CD14-positive monocyte (primary cell): Measurements from ENCODE around the gene LRP6. TPM values are rescaled to one million over a fixed set of nuclear protein-coding genes. Genes with fewer than 3 reads are reported as not detected.

Experiments used
- DNase-seq, 3 donors: peaks; one replicate each; pipeline ENCODE4 v3.0.0-alpha.2; 2011 to 2022
- H2AFZ ChIP-seq: 2 replicates; pipeline ENCODE4 v1.6.0; 2012; ENCODE audit warnings: mild to moderate bottlenecking, low read depth, low read length, inconsistent platforms; ENCODE audit not compliant: insufficient read depth, poor library complexity, severe bottlenecking
- H3K27ac ChIP-seq, 2 donors: 1 replicate in 1 of 2; 2 replicates in 1 of 2; pipeline ENCODE4 v1.5.1; 2012 to 2013; ENCODE audit warnings: low read length in 2 of 2, control low read depth in 1 of 2, inconsistent platforms in 1 of 2, low read depth in 1 of 2, mild to moderate bottlenecking in 1 of 2
- H3K27me3 ChIP-seq, 2 donors: one replicate each; pipeline versions ENCODE4 v1.6.0 to v1.6.1; 2011 to 2013; ENCODE audit warnings: low read length in 2 of 2; ENCODE audit not compliant: control insufficient read depth in 2 of 2, insufficient read depth in 2 of 2
- H3K36me3 ChIP-seq, 2 donors: replicated peaks in 1 of 2; 1 replicate in 1 of 2; 2 replicates in 1 of 2; pipeline versions ENCODE4 v1.5.1 to v1.6.1; 2012 to 2013; ENCODE audit warnings: low read length in 2 of 2, control low read depth in 1 of 2, inconsistent platforms in 1 of 2, mild to moderate bottlenecking in 1 of 2; ENCODE audit not compliant: insufficient read depth in 2 of 2, control insufficient read depth in 1 of 2
- H3K4me1 ChIP-seq, 2 donors: 1 replicate in 1 of 2; 2 replicates in 1 of 2; pipeline versions ENCODE4 v1.5.1 to v1.6.1; 2012 to 2013; ENCODE audit warnings: low read length in 2 of 2, control low read depth in 1 of 2, inconsistent platforms in 1 of 2, mild to moderate bottlenecking in 1 of 2, moderate library complexity in 1 of 2; ENCODE audit not compliant: insufficient read depth in 2 of 2, control insufficient read depth in 1 of 2
- H3K4me2 ChIP-seq: replicated peaks from 2 replicates; pipeline ENCODE3; 2012; ENCODE audit warnings: low read length, moderate library complexity, mild to moderate bottlenecking; ENCODE audit not compliant: poor library complexity, severe bottlenecking; ENCODE audit errors: extremely low read depth
- H3K4me3 ChIP-seq, 3 experiments: fragments of 200-600 bp in 1 of 3; sonication (generic) in 1 of 3; replicated peaks in 1 of 3; 1 replicate in 2 of 3; 2 replicates in 1 of 3; pipeline ENCODE4 v1.5.1; 2011 to 2013; ENCODE audit warnings: low read length in 3 of 3, mild to moderate bottlenecking in 3 of 3, control low read depth in 2 of 3, low read depth in 2 of 3, inconsistent platforms in 1 of 3, moderate library complexity in 1 of 3
- H3K79me2 ChIP-seq: 2 replicates; pipeline ENCODE4 v1.6.0; 2012; ENCODE audit warnings: mild to moderate bottlenecking, control low read depth, inconsistent platforms, low read length, moderate library complexity; ENCODE audit not compliant: insufficient read depth
- H3K9ac ChIP-seq: 2 replicates; pipeline ENCODE4 v1.6.0; 2017; ENCODE audit warnings: low read length, mild to moderate bottlenecking; ENCODE audit not compliant: insufficient read depth, poor library complexity, severe bottlenecking
- H3K9me3 ChIP-seq, 2 donors: replicated peaks in 1 of 2; 1 replicate in 1 of 2; 2 replicates in 1 of 2; pipeline versions ENCODE4 v1.5.1 to v1.6.1; 2012 to 2013; ENCODE audit warnings: low read length in 2 of 2, control low read depth in 1 of 2; ENCODE audit not compliant: control insufficient read depth in 1 of 2, insufficient read depth in 1 of 2
- H4K20me1 ChIP-seq: 2 replicates; pipeline ENCODE4 v1.6.0; 2012; ENCODE audit warnings: mild to moderate bottlenecking, low read length, control low read depth, moderate library complexity; ENCODE audit not compliant: insufficient read depth
- H3K27ac Mint-ChIP-seq, 7 donors: one replicate each; pipeline ENCODE4 v1.8.0; 2020; ENCODE audit warnings: mild to moderate bottlenecking in 7 of 7, mixed read lengths in 7 of 7, moderate library complexity in 6 of 7, inconsistent platforms in 2 of 7
- H3K27me3 Mint-ChIP-seq, 3 donors: one replicate each; pipeline ENCODE4 v1.8.0; 2021 to 2022; ENCODE audit warnings: low read depth in 3 of 3, mild to moderate bottlenecking in 3 of 3, mixed read lengths in 3 of 3, moderate library complexity in 3 of 3, inconsistent platforms in 1 of 3
- H3K36me3 Mint-ChIP-seq, 2 donors: one replicate each; pipeline ENCODE4 v1.8.0; 2020; ENCODE audit warnings: mixed read lengths in 2 of 2, inconsistent platforms in 1 of 2, mild to moderate bottlenecking in 1 of 2
- H3K4me1 Mint-ChIP-seq: one replicate; pipeline ENCODE4 v1.8.0; 2020; ENCODE audit warnings: mild to moderate bottlenecking, mixed read lengths
- H3K4me3 Mint-ChIP-seq, 2 donors: one replicate each; pipeline ENCODE4 v1.8.0; 2020; ENCODE audit warnings: mild to moderate bottlenecking in 2 of 2, mixed read lengths in 2 of 2, moderate library complexity in 1 of 2
- H3K9me3 Mint-ChIP-seq, 7 donors: one replicate each; pipeline ENCODE4 v1.8.0; 2020 to 2022; ENCODE audit warnings: mixed read lengths in 7 of 7, mild to moderate bottlenecking in 6 of 7, moderate library complexity in 6 of 7, inconsistent platforms in 2 of 7
- whole genome bisulfite sequencing: methylation state at CpG from one replicate; pipeline ENCODE4 v1.1.5; 2013; ENCODE audit warnings: missing lambda C conversion rate; ENCODE audit not compliant: insufficient coverage; 5-methylcytosine and 5-hydroxymethylcytosine counted together
- intact Hi-C, 2 donors: fragments of 100-400 bp; cut with micrococcal nuclease; formaldehyde crosslinking; loops; one replicate each; pipeline versions ENCODE4 v1.15.0 to v1.15.1; 2023
- polyA plus RNA-seq, 3 donors: library from polyadenylated mRNA; depleted of rRNA in 1 of 3; unstranded in 2 of 3; stranded (reverse) in 1 of 3; fragments of 300-500 nt in 2 of 3; fragments of >200 nt in 1 of 3; fragmentation: Illumina TruSeq in 2 of 3; gene quantifications; 1 replicate in 2 of 3; 2 replicates in 1 of 3; pipeline ENCODE4 v1.2.3, GENCODE V29; 2012 to 2021
- TF ChIP-seq, protein P1 (sequence below): fragments of 200-600 bp; IDR thresholded peaks from one replicate; pipeline ENCODE4 v1.8.0; 2022; ENCODE audit warnings: antibody characterized with exemption, mild to moderate bottlenecking

Gene LRP6
- polyA plus RNA-seq, 3 donors = 0.08 TPM; not detected in 2

DNA sequence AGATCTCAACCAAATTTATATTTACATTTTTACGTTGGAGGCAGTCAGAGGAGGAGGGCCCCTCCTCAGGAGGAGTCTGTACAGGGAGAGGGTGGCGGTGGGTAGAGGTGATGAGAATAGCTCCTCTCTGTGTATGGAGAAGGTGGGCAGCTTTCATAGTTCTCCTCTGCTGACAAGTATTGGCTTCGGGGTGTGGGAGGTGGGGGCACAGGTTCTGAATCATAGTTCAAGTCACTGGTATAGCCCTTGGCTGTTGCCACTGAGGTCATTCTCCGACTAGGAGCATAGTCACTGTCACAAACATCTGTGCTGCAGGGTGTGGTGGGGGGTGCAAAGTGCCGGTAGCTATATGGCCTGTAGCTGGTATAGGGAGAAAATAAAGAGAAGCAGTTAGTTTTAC lies 145.8 kb downstream of the LRP6 start:
- Mint-ChIP-seq H3K27ac (peak overlapping the region in 2 of 7 donors; percentile 10 to 43), H3K27me3 (no peaks in the 10 kb centered on the region), H3K4me3 (no peak overlapping the region), H3K9me3 (no peaks in the 10 kb centered on the region), H3K36me3 (no peaks in the 10 kb centered on the region), H3K4me1 (peaks cover 17% of the 10 kb centered on the region)
- intact Hi-C loops = no loop called here
- DNase-seq = no peak
- TF ChIP-seq, protein P1, sequence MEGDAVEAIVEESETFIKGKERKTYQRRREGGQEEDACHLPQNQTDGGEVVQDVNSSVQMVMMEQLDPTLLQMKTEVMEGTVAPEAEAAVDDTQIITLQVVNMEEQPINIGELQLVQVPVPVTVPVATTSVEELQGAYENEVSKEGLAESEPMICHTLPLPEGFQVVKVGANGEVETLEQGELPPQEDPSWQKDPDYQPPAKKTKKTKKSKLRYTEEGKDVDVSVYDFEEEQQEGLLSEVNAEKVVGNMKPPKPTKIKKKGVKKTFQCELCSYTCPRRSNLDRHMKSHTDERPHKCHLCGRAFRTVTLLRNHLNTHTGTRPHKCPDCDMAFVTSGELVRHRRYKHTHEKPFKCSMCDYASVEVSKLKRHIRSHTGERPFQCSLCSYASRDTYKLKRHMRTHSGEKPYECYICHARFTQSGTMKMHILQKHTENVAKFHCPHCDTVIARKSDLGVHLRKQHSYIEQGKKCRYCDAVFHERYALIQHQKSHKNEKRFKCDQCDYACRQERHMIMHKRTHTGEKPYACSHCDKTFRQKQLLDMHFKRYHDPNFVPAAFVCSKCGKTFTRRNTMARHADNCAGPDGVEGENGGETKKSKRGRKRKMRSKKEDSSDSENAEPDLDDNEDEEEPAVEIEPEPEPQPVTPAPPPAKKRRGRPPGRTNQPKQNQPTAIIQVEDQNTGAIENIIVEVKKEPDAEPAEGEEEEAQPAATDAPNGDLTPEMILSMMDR = no peak
- Histone ChIP-seq H2AFZ (no peak overlapping the region), H3K79me2 (no peaks in the 10 kb centered on the region), H3K27me3 (no peaks in the 10 kb centered on the region), H3K9me3 (no peaks in the 10 kb centered on the region), H3K4me3 (no peak overlapping the region), H4K20me1 (no peaks in the 10 kb centered on the region), H3K27ac (no peak overlapping the region), H3K4me2 (no peak overlapping the region), H3K36me3 (no peaks in the 10 kb centered on the region), H3K4me1 (peaks cover 0 to 10% of the 10 kb centered on the region in 2 donors), H3K9ac (no peak overlapping the region)
- WGBS = 100% methylated on average over 2 of the region's 5 CpGs

DNA sequence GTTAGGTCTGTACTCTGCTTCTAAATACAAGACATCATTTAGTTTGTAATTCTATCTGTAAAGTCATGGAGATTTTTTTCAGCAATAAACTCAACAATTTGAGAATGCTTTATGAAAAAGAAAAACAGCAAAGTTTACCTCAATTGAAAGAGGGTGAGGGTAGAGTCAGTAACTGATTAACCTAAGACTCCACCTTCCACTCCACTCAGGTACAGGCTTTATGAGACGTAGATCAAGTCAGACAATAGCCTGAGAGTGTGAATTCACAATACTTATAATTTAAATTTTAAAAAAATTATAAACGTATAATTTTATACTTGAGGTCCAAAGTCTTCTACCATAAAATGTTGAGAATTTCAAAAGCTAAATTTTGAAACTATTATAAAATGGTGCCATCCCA lies 150.2 kb downstream of the LRP6 start:
- TF ChIP-seq, protein P1 = no peak
- Mint-ChIP-seq H3K36me3 (no peaks in the 10 kb centered on the region), H3K27ac (no peak overlapping the region), H3K9me3 (peaks cover 0 to 8% (median 0%) of the 10 kb centered on the region in 7 donors), H3K27me3 (peaks cover 0 to 5% (median 0%) of the 10 kb centered on the region in 3 donors), H3K4me1 (no peaks in the 10 kb centered on the region), H3K4me3 (no peak overlapping the region)
- H3K4me3 ChIP-seq = no peak overlapping the region
- H3K79me2 ChIP-seq = no peaks in the 10 kb centered on the region
- DNase-seq = no peak
- intact Hi-C loops = no loop called here
- H3K27ac ChIP-seq = no peak overlapping the region
- no peaks in the 10 kb centered on the region for H3K36me3 ChIP-seq
- H3K9ac ChIP-seq = no peak overlapping the region
- no CpG with 5 or more reads among the region's 2 CpGs for WGBS
- no peak overlapping the region for H3K4me2 ChIP-seq
- H3K9me3 ChIP-seq = no peaks in the 10 kb centered on the region
- no peaks in the 10 kb centered on the region for H3K4me1 ChIP-seq
- H4K20me1 ChIP-seq = no peaks in the 10 kb centered on the region
- H3K27me3 ChIP-seq = no peaks in the 10 kb centered on the region
- H2AFZ ChIP-seq = no peak overlapping the region
